GM12878 (cell line): ENCODE results near the gene RNF112. TPM values are rescaled to one million over a fixed set of nuclear protein-coding genes. Genes with fewer than 3 reads are reported as not detected.

Experiments used
- ATAC-seq: fragments of 200-7000 bp; cut with Tn5 transposase; 3 replicates; pipeline ENCODE4 v1.9.1; 2020; ENCODE audit warnings: mild to moderate bottlenecking, moderate library complexity
- BruUV-seq: library from RNA; stranded (reverse); fragments of 400-500 nt; replicated peaks from 2 replicates; lab custom pipeline; 2021; lab: Mats Ljungman, UMichigan
- CTCF ChIA-PET: fragments of 300-600 bp; sonication (Branson Sonifier 250); formaldehyde crosslinking; extraction: SDS; loops from one replicate; lab custom pipeline; 2021; ENCODE audit warnings: inconsistent platforms; lab: Yijun Ruan, JAX
- POLR2A ChIA-PET: fragments of 350-600 bp; formaldehyde crosslinking; extraction: SDS; loops from one replicate; lab custom pipeline; 2021; ENCODE audit warnings: inconsistent platforms; lab: Charles Lee
- RAD21 ChIA-PET: fragments of 300-600 bp; sonication (Branson Sonifier 250); formaldehyde crosslinking; loops from one replicate; lab custom pipeline; 2023; ENCODE audit warnings: antibody characterized with exemption; ENCODE audit not compliant: unreplicated experiment; lab: Charles Lee
- SMC1A ChIA-PET: fragments of 300-600 bp; sonication (Branson Sonifier 250); formaldehyde crosslinking; loops from one replicate; lab custom pipeline; 2023; ENCODE audit not compliant: unreplicated experiment, uncharacterized antibody; lab: Charles Lee
- DNase-seq: peaks from one replicate; pipeline ENCODE4 v3.0.0-alpha.2; 2011; ENCODE audit warnings: low read depth, low spot score
- FAIRE-seq: peaks from 3 replicates; lab custom pipeline; 2011; peaks lifted over from hg19 to GRCh38; lab: Jason Lieb, UNC
- H2AFZ ChIP-seq: 2 replicates; pipeline ENCODE4 v1.6.0; 2011; ENCODE audit warnings: low read depth, low read length, control low read depth; ENCODE audit not compliant: control insufficient read depth
- H3K27ac ChIP-seq: 2 replicates; pipeline ENCODE4 v1.5.1; 2011; ENCODE audit warnings: control low read depth; ENCODE audit not compliant: control insufficient read depth, insufficient read depth
- H3K27me3 ChIP-seq, 2 experiments: replicated peaks in 1 of 2; 2 replicates each; pipeline versions ENCODE4 v1.6.0 to v1.6.1; 2011; ENCODE audit warnings: low read length in 1 of 2; ENCODE audit not compliant: control insufficient read depth in 2 of 2, insufficient read depth in 2 of 2
- H3K36me3 ChIP-seq, 2 experiments: 2 replicates each; pipeline ENCODE4 v1.5.1; 2011; ENCODE audit warnings: low read length in 1 of 2; ENCODE audit not compliant: control insufficient read depth in 2 of 2, insufficient read depth in 2 of 2
- H3K4me1 ChIP-seq: 2 replicates; pipeline ENCODE4 v1.6.1; 2011; ENCODE audit warnings: mild to moderate bottlenecking, low read length, moderate library complexity, mixed read lengths; ENCODE audit not compliant: control insufficient read depth, insufficient read depth
- H3K4me2 ChIP-seq: 2 replicates; pipeline ENCODE4 v1.6.0; 2011; ENCODE audit warnings: control low read depth; ENCODE audit not compliant: control insufficient read depth, insufficient read depth
- H3K4me3 ChIP-seq: fragments of 200-600 bp; sonication (generic); 2 replicates; pipeline ENCODE4 v1.5.1; 2016
- H3K79me2 ChIP-seq: 2 replicates; pipeline ENCODE4 v1.6.0; 2011; ENCODE audit warnings: low read length; ENCODE audit not compliant: control insufficient read depth, insufficient read depth
- H3K9ac ChIP-seq: 2 replicates; pipeline ENCODE4 v1.8.0; 2011; ENCODE audit warnings: low read length, control low read depth, mixed read lengths; ENCODE audit not compliant: control insufficient read depth, insufficient read depth
- H3K9me3 ChIP-seq: replicated peaks from 3 replicates; pipeline ENCODE4 v1.5.1; 2011; ENCODE audit warnings: mild to moderate bottlenecking, low read length; ENCODE audit not compliant: control insufficient read depth, insufficient read depth
- H4K20me1 ChIP-seq: 2 replicates; pipeline ENCODE4 v1.6.0; 2011; ENCODE audit not compliant: control insufficient read depth, insufficient read depth
- ETV6 ChIP-seq, 2 experiments: fragments of 450-650 bp in 1 of 2; IDR thresholded peaks in 1 of 2; conservative IDR thresholded peaks in 1 of 2; 2 replicates each; pipeline ENCODE4 v1.6.1; 2014; ENCODE audit warnings: antibody characterized with exemption in 1 of 2, borderline replicate concordance in 1 of 2, low read depth in 1 of 2, mild to moderate bottlenecking in 1 of 2, moderate library complexity in 1 of 2
- KLF5 ChIP-seq: fragments of 450-650 bp; IDR thresholded peaks from 2 replicates; pipeline ENCODE4 v1.6.1; 2014; ENCODE audit warnings: mild to moderate bottlenecking; ENCODE audit not compliant: partially characterized antibody
- NFIC ChIP-seq: IDR thresholded peaks from 2 replicates; pipeline ENCODE4 v1.6.1; 2012; ENCODE audit warnings: low read depth, mild to moderate bottlenecking, inconsistent platforms, low read length, moderate library complexity
- TARDBP ChIP-seq: IDR thresholded peaks from 2 replicates; pipeline ENCODE4 v1.6.1; 2016; ENCODE audit warnings: borderline replicate concordance
- WGBS: methylation state at CpG from one replicate; pipeline ENCODE4 v1.1.6; 2016; ENCODE audit warnings: low lambda C conversion rate; ENCODE audit not compliant: insufficient replicate concordance, insufficient coverage; ENCODE audit errors: missing lambda C conversion rate; 5-methylcytosine and 5-hydroxymethylcytosine counted together
- in situ Hi-C: fragments of 300-500 bp; cut with MboI; formaldehyde crosslinking; loops from 9 replicates; pipeline ENCODE4 v1.14.3; 2018; ENCODE audit warnings: mixed read lengths
- intact Hi-C: fragments of 100-400 bp; cut with micrococcal nuclease; formaldehyde crosslinking; loops from one replicate; pipeline ENCODE4 v1.14.2; 2022; ENCODE audit not compliant: unreplicated experiment
- polyA plus RNA-seq, 11 experiments: library from polyadenylated mRNA; depleted of rRNA in 4 of 11; unstranded in 6 of 11; stranded (reverse) in 5 of 11; fragments of >200 nt; fragmentation: Nextera tagmentation in 4 of 11; fragmentation: Illumina TruSeq in 1 of 11; extraction: Ambion mirVana in 4 of 11; extraction: Trizol in 1 of 11; gene quantifications; 1 replicate in 1 of 11; 2 replicates in 10 of 11; pipeline versions ENCODE4 v1.2.1 to v1.2.3, GENCODE V29; 2011 to 2016; ENCODE audit warnings: inconsistent platforms in 2 of 11, missing spikeins in 2 of 11, low read depth in 1 of 11
- total RNA-seq, 4 experiments: library from RNA; depleted of rRNA in 3 of 4; stranded (reverse); fragments of >200 nt in 3 of 4; fragmentation: Illumina TruSeq in 1 of 4; extraction: Trizol in 1 of 4; gene quantifications; 2 replicates each; pipeline versions ENCODE4 v1.2.1 to v1.2.3, GENCODE V29; 2013 to 2021
- TF ChIP-seq, protein P1 (sequence below): fragments of 450-650 bp; formaldehyde crosslinking; IDR thresholded peaks from 2 replicates; pipeline ENCODE4 v1.4.0; 2022; ENCODE audit warnings: mild to moderate bottlenecking, moderate library complexity
- TF ChIP-seq, protein P2 (sequence below): IDR thresholded peaks from 2 replicates; pipeline ENCODE4 v1.6.1; 2012; ENCODE audit warnings: low read depth, low read length, improper control_type of control experiment
- TF ChIP-seq, protein P3 (sequence below), 3 experiments: IDR thresholded peaks in 2 of 3; conservative IDR thresholded peaks in 1 of 3; 2 replicates each; pipeline ENCODE4 v1.5.1; 2011; ENCODE audit warnings: low read depth in 3 of 3, low read length in 3 of 3, mild to moderate bottlenecking in 3 of 3, control low read depth in 2 of 3, moderate library complexity in 2 of 3, inconsistent platforms in 1 of 3, mixed read lengths in 1 of 3; ENCODE audit not compliant: control insufficient read depth in 2 of 3, insufficient read depth in 1 of 3; ENCODE audit errors: extremely low read depth in 1 of 3

RNF112 gene
- total and polyA plus RNA-seq, 10 of the 15 experiments (the other 5 are each of a cell fraction or from before 2014, with no cell fraction given): not detected

DNA sequence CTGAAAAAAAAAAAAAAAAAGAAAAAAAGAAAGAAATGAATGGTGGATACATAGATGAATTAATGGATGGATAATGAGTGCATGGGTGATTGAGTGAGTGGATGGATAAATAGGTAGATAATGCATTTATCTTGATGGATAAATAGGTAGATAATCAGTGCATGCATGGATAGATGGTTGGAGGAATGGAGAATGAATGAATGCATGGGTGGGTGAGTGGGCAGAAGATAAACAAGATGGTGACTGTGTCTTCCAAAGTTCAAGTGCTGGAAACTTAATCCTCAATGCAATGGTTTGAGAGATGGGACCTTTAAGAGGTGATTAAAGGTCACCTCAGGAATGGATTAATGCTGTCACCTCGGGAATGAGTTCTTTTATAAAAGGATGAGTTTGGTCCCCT lies 6.8 kb upstream of the RNF112 start (continued):
- no peak for TF ChIP-seq ETV6 (conservative IDR thresholded peaks at IDR 0.05 in 1 of 2, IDR thresholded peaks at IDR 0.05 in 1 of 2; ENCODE audit: borderline replicate concordance in 1 of 2, low read depth in 1 of 2)
- no peak for TF ChIP-seq KLF5
- TF ChIP-seq, protein P1, sequence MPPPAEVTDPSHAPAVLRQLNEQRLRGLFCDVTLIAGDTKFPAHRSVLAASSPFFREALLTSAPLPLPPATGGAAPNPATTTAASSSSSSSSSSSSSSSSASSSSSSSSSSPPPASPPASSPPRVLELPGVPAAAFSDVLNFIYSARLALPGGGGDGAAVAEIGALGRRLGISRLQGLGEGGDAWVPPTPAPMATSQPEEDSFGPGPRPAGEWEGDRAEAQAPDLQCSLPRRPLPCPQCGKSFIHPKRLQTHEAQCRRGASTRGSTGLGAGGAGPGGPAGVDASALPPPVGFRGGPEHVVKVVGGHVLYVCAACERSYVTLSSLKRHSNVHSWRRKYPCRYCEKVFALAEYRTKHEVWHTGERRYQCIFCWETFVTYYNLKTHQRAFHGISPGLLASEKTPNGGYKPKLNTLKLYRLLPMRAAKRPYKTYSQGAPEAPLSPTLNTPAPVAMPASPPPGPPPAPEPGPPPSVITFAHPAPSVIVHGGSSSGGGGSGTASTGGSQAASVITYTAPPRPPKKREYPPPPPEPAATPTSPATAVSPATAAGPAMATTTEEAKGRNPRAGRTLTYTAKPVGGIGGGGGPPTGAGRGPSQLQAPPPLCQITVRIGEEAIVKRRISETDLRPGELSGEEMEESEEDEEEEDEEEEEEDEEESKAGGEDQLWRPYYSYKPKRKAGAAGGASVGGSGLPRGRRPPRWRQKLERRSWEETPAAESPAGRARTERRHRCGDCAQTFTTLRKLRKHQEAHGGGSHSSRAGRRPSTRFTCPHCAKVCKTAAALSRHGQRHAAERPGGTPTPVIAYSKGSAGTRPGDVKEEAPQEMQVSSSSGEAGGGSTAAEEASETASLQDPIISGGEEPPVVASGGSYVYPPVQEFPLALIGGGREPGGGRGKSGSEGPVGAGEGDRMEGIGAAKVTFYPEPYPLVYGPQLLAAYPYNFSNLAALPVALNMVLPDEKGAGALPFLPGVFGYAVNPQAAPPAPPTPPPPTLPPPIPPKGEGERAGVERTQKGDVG: no peak
- TF ChIP-seq, protein P2, sequence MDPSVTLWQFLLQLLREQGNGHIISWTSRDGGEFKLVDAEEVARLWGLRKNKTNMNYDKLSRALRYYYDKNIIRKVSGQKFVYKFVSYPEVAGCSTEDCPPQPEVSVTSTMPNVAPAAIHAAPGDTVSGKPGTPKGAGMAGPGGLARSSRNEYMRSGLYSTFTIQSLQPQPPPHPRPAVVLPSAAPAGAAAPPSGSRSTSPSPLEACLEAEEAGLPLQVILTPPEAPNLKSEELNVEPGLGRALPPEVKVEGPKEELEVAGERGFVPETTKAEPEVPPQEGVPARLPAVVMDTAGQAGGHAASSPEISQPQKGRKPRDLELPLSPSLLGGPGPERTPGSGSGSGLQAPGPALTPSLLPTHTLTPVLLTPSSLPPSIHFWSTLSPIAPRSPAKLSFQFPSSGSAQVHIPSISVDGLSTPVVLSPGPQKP: no peak
- TF ChIP-seq, all 136 proteins: peak for 0

- Histone ChIP-seq H3K4me3 (no peak overlapping the region), H4K20me1 (no peaks in the 10 kb centered on the region), H3K9ac (no peak overlapping the region), H3K4me2 (no peak overlapping the region), H3K4me1 (no peaks in the 10 kb centered on the region), H3K9me3 (no peaks in the 10 kb centered on the region)
- in situ Hi-C loops: no loop called here
- no peak for ATAC-seq
- CTCF ChIA-PET: no interaction called here
- no TSS peak for BruUV-seq
- no peak for FAIRE-seq
- TF ChIP-seq NFIC: no peak
- TF ChIP-seq, protein P3, sequence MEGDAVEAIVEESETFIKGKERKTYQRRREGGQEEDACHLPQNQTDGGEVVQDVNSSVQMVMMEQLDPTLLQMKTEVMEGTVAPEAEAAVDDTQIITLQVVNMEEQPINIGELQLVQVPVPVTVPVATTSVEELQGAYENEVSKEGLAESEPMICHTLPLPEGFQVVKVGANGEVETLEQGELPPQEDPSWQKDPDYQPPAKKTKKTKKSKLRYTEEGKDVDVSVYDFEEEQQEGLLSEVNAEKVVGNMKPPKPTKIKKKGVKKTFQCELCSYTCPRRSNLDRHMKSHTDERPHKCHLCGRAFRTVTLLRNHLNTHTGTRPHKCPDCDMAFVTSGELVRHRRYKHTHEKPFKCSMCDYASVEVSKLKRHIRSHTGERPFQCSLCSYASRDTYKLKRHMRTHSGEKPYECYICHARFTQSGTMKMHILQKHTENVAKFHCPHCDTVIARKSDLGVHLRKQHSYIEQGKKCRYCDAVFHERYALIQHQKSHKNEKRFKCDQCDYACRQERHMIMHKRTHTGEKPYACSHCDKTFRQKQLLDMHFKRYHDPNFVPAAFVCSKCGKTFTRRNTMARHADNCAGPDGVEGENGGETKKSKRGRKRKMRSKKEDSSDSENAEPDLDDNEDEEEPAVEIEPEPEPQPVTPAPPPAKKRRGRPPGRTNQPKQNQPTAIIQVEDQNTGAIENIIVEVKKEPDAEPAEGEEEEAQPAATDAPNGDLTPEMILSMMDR (IDR thresholded peaks at IDR 0.05 in 2 of 3, conservative IDR thresholded peaks at IDR 0.05 in 1 of 3; ENCODE audit: control insufficient read depth in 2 of 3, extremely low read depth in 1 of 3, insufficient read depth in 1 of 3, low read depth in 3 of 3, low read length in 3 of 3): no peak
- no peak for TF ChIP-seq TARDBP
- TF ChIP-seq, all 136 proteins: peak for 0
- RAD21 ChIA-PET: no interaction called here
- no peak for DNase-seq
- Histone ChIP-seq H3K79me2 (no peaks in the 10 kb centered on the region), H3K27ac (no peak overlapping the region), H3K27me3 (no peaks in the 10 kb centered on the region; a peak in 3 of 4 replicates), H2AFZ (no peak overlapping the region), H3K36me3 (no peaks in the 10 kb centered on the region)
- POLR2A ChIA-PET: no interaction called here
- intact Hi-C loops: no loop called here
- 53% methylated on average over 5 of the region's 5 CpGs for WGBS
- SMC1A ChIA-PET: no interaction called here
These were observed 5.9 kb upstream of the RNF112 start for GRCh38 chr17:19405114-19405513.
